Uterus (tissue), 4 donors: ENCODE measurements around the gene HSDL2. TPM values are rescaled to one million over a fixed set of nuclear protein-coding genes. Genes with fewer than 3 reads are reported as not detected.
A peak's percentile ranks its signal among the peaks of the same experiment; 100 is the strongest.
"Not testable (repeated sequence)": the region's sequence is repeated elsewhere in the genome, so short reads cannot be mapped to it uniquely, and the experiment has no call there.

ENCODE experiments used
- DNase-seq, 2 donors: peaks; one replicate each; pipeline ENCODE4 v3.0.0-alpha.2; 2019 to 2020
- H3K27ac ChIP-seq, 2 donors: fragments of 200-600 bp; sonication (generic); 1 replicate in 1 of 2; 2 replicates in 1 of 2; pipeline ENCODE4 v1.5.1; 2016 to 2018
- H3K27me3 ChIP-seq, 2 donors: fragments of 200-600 bp; sonication (generic); one replicate each; pipeline ENCODE4 v1.5.1; 2018 to 2019; ENCODE audit warnings: control low read depth in 1 of 2
- H3K36me3 ChIP-seq, 2 donors: fragments of 200-600 bp; sonication (generic); one replicate each; pipeline ENCODE4 v1.5.1; 2019; ENCODE audit warnings: control low read depth in 1 of 2
- H3K4me1 ChIP-seq, 2 donors: fragments of 200-600 bp; sonication (generic); one replicate each; pipeline ENCODE4 v1.5.1; 2018 to 2019; ENCODE audit warnings: control low read depth in 1 of 2
- H3K4me3 ChIP-seq, 2 donors: fragments of 200-600 bp; sonication (generic); 1 replicate in 1 of 2; 2 replicates in 1 of 2; pipeline ENCODE4 v1.5.1; 2018 to 2019; ENCODE audit warnings: mild to moderate bottlenecking in 1 of 2
- H3K9me3 ChIP-seq, 2 donors: fragments of 200-600 bp; sonication (generic); one replicate each; pipeline ENCODE4 v1.5.1; 2019; ENCODE audit warnings: control low read depth in 1 of 2
- CTCF ChIP-seq, 4 experiments: fragments of 200-600 bp in 2 of 4; fragments of 450-650 bp in 2 of 4; sonication (generic) in 2 of 4; IDR thresholded peaks; one replicate each; pipeline ENCODE4 v1.5.1; 2016 to 2019; ENCODE audit warnings: antibody characterized with exemption in 4 of 4, mild to moderate bottlenecking in 2 of 4, moderate library complexity in 1 of 4
- POLR2A ChIP-seq, 2 donors: fragments of 450-650 bp; IDR thresholded peaks; one replicate each; pipeline ENCODE4 v1.6.1; 2016; ENCODE audit warnings: antibody characterized with exemption in 2 of 2, mild to moderate bottlenecking in 1 of 2, moderate library complexity in 1 of 2
- intact Hi-C: fragments of 100-400 bp; cut with DNase I; formaldehyde crosslinking; loops from one replicate; pipeline ENCODE4 v1.15.1; 2023; ENCODE audit warnings: low total_unique reads
- total RNA-seq, 4 donors: library from RNA; depleted of rRNA in 3 of 4; stranded (reverse); fragments of >200 nt in 3 of 4; gene quantifications; one replicate each; pipeline versions ENCODE4 v1.1.0 to v1.2.4, GENCODE V29; 2014 to 2023
- donor health status: DM: yes; HTN: yes; CAD: no.

Gene HSDL2
- total RNA-seq, 4 donors from 2014 or later, result 12.6 to 55.1 (median 39.1) TPM

- Histone ChIP-seq H3K27me3 (no peaks in the 10 kb centered on the region), H3K27ac (no peak overlapping the region), H3K9me3 (no peaks in the 10 kb centered on the region), H3K36me3 (no peaks in the 10 kb centered on the region), H3K4me1 (no peaks in the 10 kb centered on the region), H3K4me3 (no peak overlapping the region)
- TF ChIP-seq CTCF (IDR thresholded peaks at IDR 0.05) (no peak), POLR2A (IDR thresholded peaks at IDR 0.05) (no peak)
- intact Hi-C loops, result no loop called here
- no peak for DNase-seq
Measured at GRCh38 chr9:112354081-112354743, 25.7 kb upstream of the HSDL2 start.

GRCh38 chr9:112355427-112355897, 24.4 kb upstream of the HSDL2 start:
- Histone ChIP-seq H3K9me3 (no peaks in the 10 kb centered on the region), H3K4me3 (no peak overlapping the region), H3K27ac (no peak overlapping the region), H3K4me1 (no peaks in the 10 kb centered on the region), H3K27me3 (no peaks in the 10 kb centered on the region), H3K36me3 (no peaks in the 10 kb centered on the region)
- intact Hi-C loops, result no loop called here
- peak in 1 of 2 donors; percentile 32 for DNase-seq
- TF ChIP-seq CTCF (IDR thresholded peaks at IDR 0.05), result no peak

- intact Hi-C loops, result loop anchor here (5.0 kb wide), 1 partner anchor 263 kb away; no protein-coding TSS in a partner anchor
- Histone ChIP-seq H3K27ac (no peak overlapping the region), H3K9me3 (no peaks in the 10 kb centered on the region), H3K36me3 (no peaks in the 10 kb centered on the region), H3K27me3 (no peaks in the 10 kb centered on the region), H3K4me1 (no peaks in the 10 kb centered on the region), H3K4me3 (no peak overlapping the region)
- no peak for DNase-seq
- TF ChIP-seq CTCF (IDR thresholded peaks at IDR 0.05) (no peak), POLR2A (IDR thresholded peaks at IDR 0.05) (no peak)
Measured at GRCh38 chr9:112360047-112360804, 19.7 kb upstream of the HSDL2 start.

GRCh38 chr9:112361601-112362000, 18.3 kb upstream of the HSDL2 start:
- Histone ChIP-seq H3K4me3 (no peak overlapping the region), H3K9me3 (no peaks in the 10 kb centered on the region), H3K36me3 (no peaks in the 10 kb centered on the region), H3K4me1 (no peaks in the 10 kb centered on the region), H3K27me3 (no peaks in the 10 kb centered on the region), H3K27ac (no peak overlapping the region)
- DNase-seq, result no peak
- TF ChIP-seq POLR2A (IDR thresholded peaks at IDR 0.05) (no peak), CTCF (IDR thresholded peaks at IDR 0.05) (peak; percentile 46 to 75 (median 58))
- intact Hi-C loops, result loop anchor here (5.0 kb wide), 1 partner anchor 264 kb away; no protein-coding TSS in a partner anchor

GRCh38 chr9:112364761-112365160, 15.1 kb upstream of the HSDL2 start:
- Histone ChIP-seq H3K4me1 (no peaks in the 10 kb centered on the region), H3K9me3 (no peaks in the 10 kb centered on the region), H3K36me3 (no peaks in the 10 kb centered on the region), H3K27me3 (no peaks in the 10 kb centered on the region), H3K4me3 (no peak overlapping the region), H3K27ac (no peak overlapping the region)
- no peak for TF ChIP-seq CTCF (IDR thresholded peaks at IDR 0.05)
- no peak for TF ChIP-seq POLR2A (IDR thresholded peaks at IDR 0.05)
- DNase-seq, result no peak
- intact Hi-C loops, result loop anchor here (5.0 kb wide), 1 partner anchor 267 kb away; no protein-coding TSS in a partner anchor

- H3K4me3 ChIP-seq, DNase-seq, intact Hi-C loops, H3K9me3 ChIP-seq, H3K27ac ChIP-seq, H3K27me3 ChIP-seq, H3K36me3 ChIP-seq, H3K4me1 ChIP-seq: not testable (repeated sequence)
Measured at GRCh38 chr9:112365257-112365656, 14.7 kb upstream of the HSDL2 start.
